Thyroid gland (tissue), 4 donors: ENCODE measurements around the gene TENT4B.

ENCODE experiments used
- POLR2A ChIP-seq, 2 donors: fragments of 450-650 bp; IDR thresholded peaks; one replicate each; pipeline ENCODE4 v1.6.1; 2017; ENCODE audit warnings: antibody characterized with exemption in 2 of 2, mild to moderate bottlenecking in 2 of 2, moderate library complexity in 1 of 2
- TF ChIP-seq, protein P1 (sequence below), 6 experiments: fragments of 200-600 bp in 3 of 6; fragments of 450-650 bp in 3 of 6; sonication (generic) in 3 of 6; IDR thresholded peaks; one replicate each; pipeline ENCODE4 v1.5.1; 2016 to 2019; ENCODE audit warnings: antibody characterized with exemption in 6 of 6, mild to moderate bottlenecking in 2 of 6, inconsistent platforms in 1 of 6, moderate library complexity in 1 of 6

DNA sequence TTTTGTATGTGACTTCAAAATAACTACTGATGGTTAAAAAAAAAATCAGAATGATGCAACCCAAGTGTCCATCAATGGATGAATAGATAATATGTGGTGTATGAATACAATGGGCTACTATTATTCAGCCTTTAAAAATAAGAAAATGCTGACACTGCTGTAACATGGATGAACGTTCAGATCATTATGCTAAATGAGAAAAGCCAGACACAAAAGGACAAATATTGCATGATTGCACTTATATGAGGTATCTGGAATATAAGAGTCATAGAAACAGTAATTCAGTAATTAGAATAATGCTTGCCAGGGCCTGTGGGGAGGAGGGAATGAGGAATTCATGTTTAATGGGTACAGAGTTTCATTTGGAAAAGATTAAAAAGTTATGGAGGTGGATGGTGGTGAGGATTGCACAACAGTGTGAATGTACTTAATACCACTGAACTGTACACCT lies 25.4 kb downstream of the TENT4B start:
- TF ChIP-seq, protein P1, sequence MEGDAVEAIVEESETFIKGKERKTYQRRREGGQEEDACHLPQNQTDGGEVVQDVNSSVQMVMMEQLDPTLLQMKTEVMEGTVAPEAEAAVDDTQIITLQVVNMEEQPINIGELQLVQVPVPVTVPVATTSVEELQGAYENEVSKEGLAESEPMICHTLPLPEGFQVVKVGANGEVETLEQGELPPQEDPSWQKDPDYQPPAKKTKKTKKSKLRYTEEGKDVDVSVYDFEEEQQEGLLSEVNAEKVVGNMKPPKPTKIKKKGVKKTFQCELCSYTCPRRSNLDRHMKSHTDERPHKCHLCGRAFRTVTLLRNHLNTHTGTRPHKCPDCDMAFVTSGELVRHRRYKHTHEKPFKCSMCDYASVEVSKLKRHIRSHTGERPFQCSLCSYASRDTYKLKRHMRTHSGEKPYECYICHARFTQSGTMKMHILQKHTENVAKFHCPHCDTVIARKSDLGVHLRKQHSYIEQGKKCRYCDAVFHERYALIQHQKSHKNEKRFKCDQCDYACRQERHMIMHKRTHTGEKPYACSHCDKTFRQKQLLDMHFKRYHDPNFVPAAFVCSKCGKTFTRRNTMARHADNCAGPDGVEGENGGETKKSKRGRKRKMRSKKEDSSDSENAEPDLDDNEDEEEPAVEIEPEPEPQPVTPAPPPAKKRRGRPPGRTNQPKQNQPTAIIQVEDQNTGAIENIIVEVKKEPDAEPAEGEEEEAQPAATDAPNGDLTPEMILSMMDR (IDR thresholded peaks at IDR 0.05) = no peak
- TF ChIP-seq POLR2A (IDR thresholded peaks at IDR 0.05) = no peak
